ENCODE results near the gene GKN1.

DNA sequence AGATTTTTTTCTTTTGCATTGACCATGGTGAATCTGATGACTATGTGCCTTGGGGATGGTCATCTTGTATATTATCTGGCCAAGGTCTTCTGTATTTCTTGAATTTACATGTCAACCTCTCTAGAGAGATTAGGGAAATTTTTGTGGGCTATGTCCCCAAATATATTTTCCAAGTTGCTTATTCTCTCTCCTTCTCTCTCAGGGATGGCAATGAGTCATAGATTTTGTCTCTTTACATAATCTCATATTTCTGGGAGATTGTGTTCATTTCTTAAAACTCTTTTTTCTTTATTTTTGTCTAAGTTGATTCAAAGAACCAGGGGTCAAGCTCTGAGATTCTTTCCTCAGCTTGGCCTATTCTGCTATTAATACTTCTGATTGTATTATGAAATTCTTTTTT lies 31.6 kb upstream of the GKN1 start:
- TF ChIP-seq RELA (CRISPR knock-in tag; IDR thresholded peaks at IDR 0.05; ENCODE audit: borderline replicate concordance) (no peak), JUN (CRISPR knock-in tag; IDR thresholded peaks at IDR 0.05) (no peak), PRDM15 (CRISPR knock-in tag; IDR thresholded peaks at IDR 0.05) (no peak), ATF6 (CRISPR knock-in tag; IDR thresholded peaks at IDR 0.05) (no peak), TEAD4 (CRISPR knock-in tag; IDR thresholded peaks at IDR 0.05) (no peak), ZNF263 (CRISPR knock-in tag; IDR thresholded peaks at IDR 0.05; ENCODE audit: low read depth) (no peak), NR3C1 (CRISPR knock-in tag; conservative IDR thresholded peaks at IDR 0.05; ENCODE audit: low read depth) (no peak), ETV6 (CRISPR knock-in tag; IDR thresholded peaks at IDR 0.05) (no peak), CREB1 (CRISPR knock-in tag; IDR thresholded peaks at IDR 0.05) (no peak)
- TF ChIP-seq, protein P1, sequence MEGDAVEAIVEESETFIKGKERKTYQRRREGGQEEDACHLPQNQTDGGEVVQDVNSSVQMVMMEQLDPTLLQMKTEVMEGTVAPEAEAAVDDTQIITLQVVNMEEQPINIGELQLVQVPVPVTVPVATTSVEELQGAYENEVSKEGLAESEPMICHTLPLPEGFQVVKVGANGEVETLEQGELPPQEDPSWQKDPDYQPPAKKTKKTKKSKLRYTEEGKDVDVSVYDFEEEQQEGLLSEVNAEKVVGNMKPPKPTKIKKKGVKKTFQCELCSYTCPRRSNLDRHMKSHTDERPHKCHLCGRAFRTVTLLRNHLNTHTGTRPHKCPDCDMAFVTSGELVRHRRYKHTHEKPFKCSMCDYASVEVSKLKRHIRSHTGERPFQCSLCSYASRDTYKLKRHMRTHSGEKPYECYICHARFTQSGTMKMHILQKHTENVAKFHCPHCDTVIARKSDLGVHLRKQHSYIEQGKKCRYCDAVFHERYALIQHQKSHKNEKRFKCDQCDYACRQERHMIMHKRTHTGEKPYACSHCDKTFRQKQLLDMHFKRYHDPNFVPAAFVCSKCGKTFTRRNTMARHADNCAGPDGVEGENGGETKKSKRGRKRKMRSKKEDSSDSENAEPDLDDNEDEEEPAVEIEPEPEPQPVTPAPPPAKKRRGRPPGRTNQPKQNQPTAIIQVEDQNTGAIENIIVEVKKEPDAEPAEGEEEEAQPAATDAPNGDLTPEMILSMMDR (IDR thresholded peaks at IDR 0.05), result no peak
- TF ChIP-seq, protein P2, sequence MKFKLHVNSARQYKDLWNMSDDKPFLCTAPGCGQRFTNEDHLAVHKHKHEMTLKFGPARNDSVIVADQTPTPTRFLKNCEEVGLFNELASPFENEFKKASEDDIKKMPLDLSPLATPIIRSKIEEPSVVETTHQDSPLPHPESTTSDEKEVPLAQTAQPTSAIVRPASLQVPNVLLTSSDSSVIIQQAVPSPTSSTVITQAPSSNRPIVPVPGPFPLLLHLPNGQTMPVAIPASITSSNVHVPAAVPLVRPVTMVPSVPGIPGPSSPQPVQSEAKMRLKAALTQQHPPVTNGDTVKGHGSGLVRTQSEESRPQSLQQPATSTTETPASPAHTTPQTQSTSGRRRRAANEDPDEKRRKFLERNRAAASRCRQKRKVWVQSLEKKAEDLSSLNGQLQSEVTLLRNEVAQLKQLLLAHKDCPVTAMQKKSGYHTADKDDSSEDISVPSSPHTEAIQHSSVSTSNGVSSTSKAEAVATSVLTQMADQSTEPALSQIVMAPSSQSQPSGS (CRISPR knock-in tag; IDR thresholded peaks at IDR 0.05; ENCODE audit: borderline replicate concordance, low read depth), result no peak
- TF ChIP-seq, protein P3, sequence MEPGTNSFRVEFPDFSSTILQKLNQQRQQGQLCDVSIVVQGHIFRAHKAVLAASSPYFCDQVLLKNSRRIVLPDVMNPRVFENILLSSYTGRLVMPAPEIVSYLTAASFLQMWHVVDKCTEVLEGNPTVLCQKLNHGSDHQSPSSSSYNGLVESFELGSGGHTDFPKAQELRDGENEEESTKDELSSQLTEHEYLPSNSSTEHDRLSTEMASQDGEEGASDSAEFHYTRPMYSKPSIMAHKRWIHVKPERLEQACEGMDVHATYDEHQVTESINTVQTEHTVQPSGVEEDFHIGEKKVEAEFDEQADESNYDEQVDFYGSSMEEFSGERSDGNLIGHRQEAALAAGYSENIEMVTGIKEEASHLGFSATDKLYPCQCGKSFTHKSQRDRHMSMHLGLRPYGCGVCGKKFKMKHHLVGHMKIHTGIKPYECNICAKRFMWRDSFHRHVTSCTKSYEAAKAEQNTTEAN (CRISPR knock-in tag; IDR thresholded peaks at IDR 0.05), result no peak
